ENCODE measurements around the gene MRRF.
"Not testable (repeated sequence)": the region's sequence is repeated elsewhere in the genome, so short reads cannot be mapped to it uniquely, and the experiment has no call there.

Gene MRRF

GRCh38 chr9:122277285-122277897 is 12.7 kb downstream of the MRRF start:
- DNase-seq (ENCODE audit: low read depth, low spot score) = no peak

- DNase-seq (ENCODE audit: low read depth, low spot score) = no peak
Observed at GRCh38 chr9:122281368-122281767, 16.7 kb downstream of the MRRF start.

GRCh38 chr9:122286764-122287163 is 22.1 kb downstream of the MRRF start:
- DNase-seq (ENCODE audit: low read depth, low spot score) = no peak

- no peak for DNase-seq (ENCODE audit: low read depth, low spot score)
Observed at GRCh38 chr9:122287214-122287720, 22.6 kb downstream of the MRRF start.

- DNase-seq (ENCODE audit: low read depth, low spot score) = no peak
Observed at GRCh38 chr9:122291458-122291857, 26.8 kb downstream of the MRRF start.

- DNase-seq (ENCODE audit: low read depth, low spot score) = no peak
Observed at GRCh38 chr9:122294531-122294930, 29.8 kb downstream of the MRRF start.

GRCh38 chr9:122297512-122297911 is 32.8 kb downstream of the MRRF start:
- DNase-seq (ENCODE audit: low read depth, low spot score) = no peak

GRCh38 chr9:122302237-122303093 is 37.8 kb downstream of the MRRF start:
- DNase-seq (ENCODE audit: low read depth, low spot score) = no peak

- DNase-seq (ENCODE audit: low read depth, low spot score) = no peak
Observed at GRCh38 chr9:122307061-122307460, 42.4 kb downstream of the MRRF start.

GRCh38 chr9:122307925-122308324 is 43.2 kb downstream of the MRRF start:
- DNase-seq (ENCODE audit: low read depth, low spot score) = no peak

GRCh38 chr9:122309861-122310260 is 45.2 kb downstream of the MRRF start:
- DNase-seq (ENCODE audit: low read depth, low spot score) = no peak

- no peak for DNase-seq (ENCODE audit: low read depth, low spot score)
Observed at GRCh38 chr9:122314165-122314564, 49.5 kb downstream of the MRRF start.

GRCh38 chr9:122315534-122315933 is 50.9 kb downstream of the MRRF start:
- DNase-seq (ENCODE audit: low read depth, low spot score) = no peak

GRCh38 chr9:122318284-122318683 is 53.6 kb downstream of the MRRF start:
- DNase-seq (ENCODE audit: low read depth, low spot score) = no peak

GRCh38 chr9:122320413-122320881 is 55.8 kb downstream of the MRRF start:
- DNase-seq (ENCODE audit: low read depth, low spot score) = no peak

GRCh38 chr9:122322553-122322952 is 57.9 kb downstream of the MRRF start:
- no peak for DNase-seq (ENCODE audit: low read depth, low spot score)

- DNase-seq (ENCODE audit: low read depth, low spot score) = not testable (repeated sequence)
Observed at GRCh38 chr9:122324665-122325064, 60.0 kb downstream of the MRRF start.

GRCh38 chr9:122325124-122325523 is 60.4 kb downstream of the MRRF start:
- DNase-seq (ENCODE audit: low read depth, low spot score) = no peak

- DNase-seq (ENCODE audit: low read depth, low spot score) = no peak
Observed at GRCh38 chr9:122327175-122327574, 62.5 kb downstream of the MRRF start.

GRCh38 chr9:122329597-122329996 is 64.9 kb downstream of the MRRF start:
- no peak for DNase-seq (ENCODE audit: low read depth, low spot score)

- not testable (repeated sequence) for DNase-seq (ENCODE audit: low read depth, low spot score)
Observed at GRCh38 chr9:122330466-122330865, 65.8 kb downstream of the MRRF start.

GRCh38 chr9:122331523-122331927 is 66.8 kb downstream of the MRRF start:
- no peak for DNase-seq (ENCODE audit: low read depth, low spot score)

GRCh38 chr9:122332083-122332482 is 67.4 kb downstream of the MRRF start:
- DNase-seq (ENCODE audit: low read depth, low spot score) = no peak
